22Rv1 (cell line): ENCODE results near the gene ZBTB7C.

Source experiments
- H3K27ac ChIP-seq: fragments of 450-650 bp; 2 replicates; pipeline ENCODE4 v1.5.1; 2017
- CTCF ChIP-seq: fragments of 450-650 bp; IDR thresholded peaks from 2 replicates; pipeline ENCODE4 v1.5.1; 2017; ENCODE audit warnings: mild to moderate bottlenecking
- ZFX ChIP-seq: fragments of 450-650 bp; IDR thresholded peaks from 2 replicates; pipeline ENCODE4 v1.6.1; 2017; ENCODE audit warnings: antibody characterized with exemption, borderline replicate concordance

The ZBTB7C gene

GRCh38 chr18:48022531-48023329 lies 386.5 kb downstream of the ZBTB7C start:
- TF ChIP-seq ZFX (no peak), CTCF (peak; percentile 74)
- H3K27ac ChIP-seq, result no peak overlapping the region

GRCh38 chr18:48022021-48022420 lies 387.2 kb downstream of the ZBTB7C start:
- H3K27ac ChIP-seq, result no peak overlapping the region
- no peak for TF ChIP-seq ZFX
- no peak for TF ChIP-seq CTCF

GRCh38 chr18:48021273-48021914 lies 387.8 kb downstream of the ZBTB7C start:
- no peak overlapping the region for H3K27ac ChIP-seq
- no peak for TF ChIP-seq CTCF
- no peak for TF ChIP-seq ZFX

GRCh38 chr18:48020337-48021250 lies 388.6 kb downstream of the ZBTB7C start:
- H3K27ac ChIP-seq, result no peak overlapping the region
- TF ChIP-seq CTCF (no peak), ZFX (no peak)

GRCh38 chr18:48019557-48020325 lies 389.4 kb downstream of the ZBTB7C start:
- no peak overlapping the region for H3K27ac ChIP-seq
- TF ChIP-seq CTCF (no peak), ZFX (no peak)

- TF ChIP-seq ZFX, result no peak
- no peak overlapping the region for H3K27ac ChIP-seq
These were observed 390.3 kb downstream of the ZBTB7C start for GRCh38 chr18:48018851-48019250.

GRCh38 chr18:48017635-48018034 lies 391.5 kb downstream of the ZBTB7C start:
- H3K27ac ChIP-seq, result no peak overlapping the region
- TF ChIP-seq ZFX, result no peak
- TF ChIP-seq CTCF, result no peak
